H9 (cell line): ENCODE measurements around the gene PLA2G2C. TPM values are rescaled to one million over a fixed set of nuclear protein-coding genes. Genes with fewer than 3 reads are reported as not detected.
A peak's percentile ranks its signal among the peaks of the same experiment; 100 is the strongest.

ENCODE experiments used
- DNase-seq: peaks from one replicate; pipeline ENCODE4 v3.0.0-alpha.2; 2017
- H2AFZ ChIP-seq: one replicate; pipeline ENCODE4 v1.6.1; 2013; ENCODE audit warnings: mild to moderate bottlenecking, low read length, control low read depth, moderate library complexity
- H2AK5ac ChIP-seq: 2 replicates; pipeline ENCODE4 v1.6.1; 2013; ENCODE audit warnings: low read length, control low read depth, mixed read lengths; ENCODE audit not compliant: insufficient read length
- H2BK120ac ChIP-seq: one replicate; pipeline ENCODE4 v1.6.1; 2013; ENCODE audit warnings: low read depth, mild to moderate bottlenecking, low read length, control low read depth, inconsistent platforms; ENCODE audit not compliant: poor library complexity, severe bottlenecking
- H2BK12ac ChIP-seq: 2 replicates; pipeline ENCODE4 v1.6.1; 2013; ENCODE audit warnings: low read length, control low read depth, mixed read lengths, low read depth; ENCODE audit not compliant: insufficient read length
- H2BK15ac ChIP-seq: 2 replicates; pipeline ENCODE4 v1.6.1; 2013; ENCODE audit warnings: low read depth, low read length, control low read depth
- H2BK20ac ChIP-seq: one replicate; pipeline ENCODE4 v1.6.1; 2013; ENCODE audit warnings: low read depth, mild to moderate bottlenecking, low read length, control low read depth, inconsistent platforms; ENCODE audit not compliant: poor library complexity, severe bottlenecking
- H2BK5ac ChIP-seq: 2 replicates; pipeline ENCODE4 v1.6.1; 2013; ENCODE audit warnings: low read length, control low read depth, mixed read lengths; ENCODE audit not compliant: insufficient read length
- H3K14ac ChIP-seq: 2 replicates; pipeline ENCODE4 v1.6.1; 2013; ENCODE audit warnings: low read length, control low read depth; ENCODE audit not compliant: insufficient read depth
- H3K18ac ChIP-seq: 2 replicates; pipeline ENCODE4 v1.6.1; 2013; ENCODE audit warnings: low read depth, mild to moderate bottlenecking, mixed read lengths, low read length, control low read depth; ENCODE audit not compliant: insufficient read length
- H3K23ac ChIP-seq: 2 replicates; pipeline ENCODE4 v1.6.1; 2013; ENCODE audit warnings: low read length, control low read depth, mixed read lengths, low read depth; ENCODE audit not compliant: insufficient read length
- H3K23me2 ChIP-seq: 2 replicates; pipeline ENCODE4 v1.6.1; 2013; ENCODE audit warnings: low read depth, mild to moderate bottlenecking, mixed read lengths, low read length, control low read depth; ENCODE audit not compliant: insufficient read length, poor library complexity, severe bottlenecking
- H3K27ac ChIP-seq: 2 replicates; pipeline ENCODE4 v1.5.1; 2013; ENCODE audit warnings: low read length, control low read depth, mixed read lengths, low read depth; ENCODE audit not compliant: insufficient read length
- H3K27me3 ChIP-seq: 2 replicates; pipeline ENCODE4 v1.6.1; 2013; ENCODE audit warnings: low read length, control low read depth, inconsistent platforms; ENCODE audit not compliant: insufficient read depth
- H3K4ac ChIP-seq: 2 replicates; pipeline ENCODE4 v1.6.1; 2013; ENCODE audit warnings: low read depth, mild to moderate bottlenecking, control low read depth, inconsistent platforms, low read length, moderate library complexity
- H3K4me1 ChIP-seq: 2 replicates; pipeline ENCODE4 v1.6.1; 2013; ENCODE audit warnings: low read length, control low read depth, inconsistent platforms; ENCODE audit not compliant: insufficient read depth
- H3K4me2 ChIP-seq: 2 replicates; pipeline ENCODE4 v1.6.1; 2013; ENCODE audit warnings: low read length, control low read depth, mixed read lengths; ENCODE audit not compliant: insufficient read length, insufficient read depth
- H3K56ac ChIP-seq: 2 replicates; pipeline ENCODE4 v1.6.1; 2013; ENCODE audit warnings: low read depth, mild to moderate bottlenecking, mixed read lengths, low read length, control low read depth; ENCODE audit not compliant: insufficient read length
- H3K79me1 ChIP-seq: 2 replicates; pipeline ENCODE4 v1.6.1; 2013; ENCODE audit warnings: low read depth, mild to moderate bottlenecking, moderate library complexity, low read length, control low read depth, inconsistent platforms; ENCODE audit not compliant: insufficient read depth, poor library complexity, severe bottlenecking
- H3K79me2 ChIP-seq: 2 replicates; pipeline ENCODE4 v1.6.1; 2013; ENCODE audit warnings: low read length, control low read depth, inconsistent platforms; ENCODE audit not compliant: insufficient read depth
- H3K9ac ChIP-seq: 2 replicates; pipeline ENCODE4 v1.6.1; 2013; ENCODE audit warnings: low read length, control low read depth, mixed read lengths; ENCODE audit not compliant: insufficient read length; ENCODE audit errors: extremely low read depth
- H3K9me3 ChIP-seq: one replicate; pipeline ENCODE4 v1.6.1; 2013; ENCODE audit warnings: low read depth, low read length, inconsistent platforms; ENCODE audit not compliant: control insufficient read depth
- H3T11ph ChIP-seq: one replicate; pipeline ENCODE4 v1.6.1; 2013; ENCODE audit warnings: mild to moderate bottlenecking, low read length, control low read depth, inconsistent platforms
- H4K20me1 ChIP-seq: one replicate; pipeline ENCODE4 v1.6.1; 2013; ENCODE audit not compliant: control insufficient read depth, insufficient read length, insufficient read depth
- H4K5ac ChIP-seq: 2 replicates; pipeline ENCODE4 v1.6.1; 2013; ENCODE audit warnings: low read depth, mild to moderate bottlenecking, mixed read lengths, low read length, control low read depth; ENCODE audit not compliant: insufficient read length
- H4K8ac ChIP-seq: replicated peaks from 2 replicates; pipeline ENCODE4 v1.6.1; 2013; ENCODE audit warnings: low read length, control low read depth, mixed read lengths, low read depth; ENCODE audit not compliant: insufficient read length
- H4K91ac ChIP-seq: 2 replicates; pipeline ENCODE4 v1.6.1; 2013; ENCODE audit warnings: low read depth, mild to moderate bottlenecking, moderate library complexity, mixed read lengths, low read length, control low read depth; ENCODE audit not compliant: insufficient read length
- H3K27ac Mint-ChIP-seq, 3 experiments: 2 replicates in 2 of 3; 3 replicates in 1 of 3; pipeline ENCODE4 v1.8.0; 2020 to 2021; ENCODE audit warnings: mixed read lengths in 3 of 3, mild to moderate bottlenecking in 1 of 3, moderate library complexity in 1 of 3
- H3K27me3 Mint-ChIP-seq: 2 replicates; pipeline ENCODE4 v1.8.0; 2021; ENCODE audit warnings: low read depth, mild to moderate bottlenecking, moderate library complexity, mixed read lengths
- H3K36me3 Mint-ChIP-seq, 3 experiments: 2 replicates in 2 of 3; 3 replicates in 1 of 3; pipeline ENCODE4 v1.8.0; 2020 to 2021; ENCODE audit warnings: low read depth in 3 of 3, mixed read lengths in 3 of 3; ENCODE audit not compliant: insufficient read depth in 1 of 3
- H3K4me1 Mint-ChIP-seq, 2 experiments: 2 replicates each; pipeline ENCODE4 v1.8.0; 2020; ENCODE audit warnings: mixed read lengths in 2 of 2
- H3K4me3 Mint-ChIP-seq, 2 experiments: 2 replicates in 1 of 2; 3 replicates in 1 of 2; pipeline ENCODE4 v1.8.0; 2020 to 2021; ENCODE audit warnings: mild to moderate bottlenecking in 2 of 2, mixed read lengths in 2 of 2, moderate library complexity in 1 of 2
- H3K9me3 Mint-ChIP-seq, 2 experiments: 2 replicates in 1 of 2; 3 replicates in 1 of 2; pipeline ENCODE4 v1.8.0; 2020; ENCODE audit warnings: mild to moderate bottlenecking in 2 of 2, mixed read lengths in 2 of 2, moderate library complexity in 1 of 2
- WGBS: extraction: QIAGEN DNeasy Blood & Tissue Kit; methylation state at CpG from one replicate; pipeline ENCODE4 v1.1.7; 2013; ENCODE audit warnings: missing lambda C conversion rate, low lambda C conversion rate, mixed read lengths; ENCODE audit not compliant: insufficient read length; ENCODE audit errors: extremely low coverage; 5-methylcytosine and 5-hydroxymethylcytosine counted together
- total RNA-seq: library from RNA; stranded (reverse); gene quantifications from 2 replicates; pipeline ENCODE4 v1.2.1, GENCODE V29; 2021
- TF ChIP-seq, protein P1 (sequence below): fragments of 200-600 bp; sonication (generic); conservative IDR thresholded peaks from 3 replicates; pipeline ENCODE4 v1.8.0; 2021; ENCODE audit warnings: antibody characterized with exemption, mild to moderate bottlenecking

The PLA2G2C gene
- total RNA-seq, 1 experiment from 2014 or later = not detected

GRCh38 chr1:20211511-20211931 lies 25.2 kb upstream of the PLA2G2C start:
- H3K27me3 Mint-ChIP-seq = peaks cover 32% of the 10 kb centered on the region
- no peak overlapping the region for H4K91ac ChIP-seq
- no peaks in the 10 kb centered on the region for H3K79me2 ChIP-seq
- H4K20me1 ChIP-seq = no peaks in the 10 kb centered on the region
- H2AK5ac ChIP-seq = no peak overlapping the region
- no peaks in the 10 kb centered on the region for H3K79me1 ChIP-seq
- H3K18ac ChIP-seq = no peak overlapping the region
- H3K14ac ChIP-seq = no peak overlapping the region
- no peak overlapping the region for H3T11ph ChIP-seq
- no CpG with 5 or more reads among the region's 4 CpGs for WGBS
- H4K5ac ChIP-seq = no peak overlapping the region
- H2AFZ ChIP-seq = no peak overlapping the region
- peaks cover 3 to 4% of the 10 kb centered on the region in 2 experiments; a peak in 4 of 5 replicates for H3K9me3 Mint-ChIP-seq
- H3K4ac ChIP-seq = no peak overlapping the region
- H3K9ac ChIP-seq = no peak overlapping the region
- no peak overlapping the region for H2BK5ac ChIP-seq
- DNase-seq = no peak
- H2BK12ac ChIP-seq = no peak overlapping the region
- no peak overlapping the region for H3K23ac ChIP-seq
- H3K36me3 Mint-ChIP-seq = 0 out of 7 replicates have a peak, but pooled peaks cover 0 to 4% (median 0%) of the 10 kb centered on the region in 3 experiments
- H2BK120ac ChIP-seq = no peak overlapping the region
- no peak overlapping the region for H3K4me2 ChIP-seq
- no peak overlapping the region for H4K8ac ChIP-seq
- TF ChIP-seq, protein P1, sequence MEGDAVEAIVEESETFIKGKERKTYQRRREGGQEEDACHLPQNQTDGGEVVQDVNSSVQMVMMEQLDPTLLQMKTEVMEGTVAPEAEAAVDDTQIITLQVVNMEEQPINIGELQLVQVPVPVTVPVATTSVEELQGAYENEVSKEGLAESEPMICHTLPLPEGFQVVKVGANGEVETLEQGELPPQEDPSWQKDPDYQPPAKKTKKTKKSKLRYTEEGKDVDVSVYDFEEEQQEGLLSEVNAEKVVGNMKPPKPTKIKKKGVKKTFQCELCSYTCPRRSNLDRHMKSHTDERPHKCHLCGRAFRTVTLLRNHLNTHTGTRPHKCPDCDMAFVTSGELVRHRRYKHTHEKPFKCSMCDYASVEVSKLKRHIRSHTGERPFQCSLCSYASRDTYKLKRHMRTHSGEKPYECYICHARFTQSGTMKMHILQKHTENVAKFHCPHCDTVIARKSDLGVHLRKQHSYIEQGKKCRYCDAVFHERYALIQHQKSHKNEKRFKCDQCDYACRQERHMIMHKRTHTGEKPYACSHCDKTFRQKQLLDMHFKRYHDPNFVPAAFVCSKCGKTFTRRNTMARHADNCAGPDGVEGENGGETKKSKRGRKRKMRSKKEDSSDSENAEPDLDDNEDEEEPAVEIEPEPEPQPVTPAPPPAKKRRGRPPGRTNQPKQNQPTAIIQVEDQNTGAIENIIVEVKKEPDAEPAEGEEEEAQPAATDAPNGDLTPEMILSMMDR = no peak
- no peak overlapping the region for H3K4me3 Mint-ChIP-seq
- no peaks in the 10 kb centered on the region for H3K4me1 ChIP-seq
- H3K27ac ChIP-seq = no peak overlapping the region
- no peak overlapping the region for H2BK15ac ChIP-seq
- peak overlapping the region in 1 of 3 experiments; percentile 5; a peak in 1 of 7 replicates for H3K27ac Mint-ChIP-seq
- H3K27me3 ChIP-seq = no peaks in the 10 kb centered on the region
- no peaks in the 10 kb centered on the region for H3K23me2 ChIP-seq
- peaks cover 3 to 4% of the 10 kb centered on the region in 2 experiments; a peak in 2 of 4 replicates for H3K4me1 Mint-ChIP-seq
- H2BK20ac ChIP-seq = no peak overlapping the region
- no peak overlapping the region for H3K56ac ChIP-seq
- no peaks in the 10 kb centered on the region for H3K9me3 ChIP-seq
